Breast epithelium (tissue), 3 donors: ENCODE data around the gene PROCR.

ENCODE experiments used
- CTCF ChIP-seq, 3 donors: fragments of 450-650 bp; IDR thresholded peaks; one replicate each; pipeline ENCODE4 v1.5.1; 2016 to 2017; ENCODE audit warnings: antibody characterized with exemption in 3 of 3, mild to moderate bottlenecking in 3 of 3, moderate library complexity in 3 of 3
- POLR2A ChIP-seq: fragments of 450-650 bp; IDR thresholded peaks from one replicate; pipeline ENCODE4 v1.6.1; 2016; ENCODE audit warnings: antibody characterized with exemption, mild to moderate bottlenecking, moderate library complexity

GRCh38 chr20:35225319-35226125 lies 53.6 kb downstream of the PROCR start:
- TF ChIP-seq CTCF (IDR thresholded peaks at IDR 0.05) (no peak), POLR2A (no peak)
